ENCODE data around the gene MIS18BP1. TPM values are rescaled to one million over a fixed set of nuclear protein-coding genes. Genes with fewer than 3 reads are reported as not detected.
A peak's percentile ranks its signal among the peaks of the same experiment; 100 is the strongest.

The MIS18BP1 gene
- total RNA-seq, 2 donors from 2014 or later = 8.0 to 18.8 TPM

- H3K9me3 ChIP-seq = no peaks in the 10 kb centered on the region
- intact Hi-C loops (cut with DNase I) = no loop called here
- no peak overlapping the region for H3K4me3 ChIP-seq
- ATAC-seq = peak; percentile 30
- no peak overlapping the region for H3K27ac ChIP-seq
- no peak for DNase-seq
- no peaks in the 10 kb centered on the region for H3K27me3 ChIP-seq
- WGBS, 2 donors = 48 to 56% methylated on average over 4 of the region's 4 CpGs
- no peaks in the 10 kb centered on the region for H3K36me3 ChIP-seq (replicated peaks in 1 of 2; ENCODE audit: insufficient read depth in 1 of 2, low read depth in 2 of 2)
- TF ChIP-seq POLR2A (IDR thresholded peaks at IDR 0.05) (no peak), CTCF (IDR thresholded peaks at IDR 0.05) (peak in 1 of 7 experiments; percentile 10)
- no peaks in the 10 kb centered on the region for H3K4me1 ChIP-seq
Observed at GRCh38 chr14:45262637-45263036, 9.6 kb upstream of the MIS18BP1 start.

- 20 to 38% methylated on average over 2 of the region's 2 CpGs for WGBS, 2 donors
- intact Hi-C loops (cut with DNase I) = no loop called here
Observed at GRCh38 chr14:45261209-45261608, 8.2 kb upstream of the MIS18BP1 start.

GRCh38 chr14:45258805-45259204, 5.8 kb upstream of the MIS18BP1 start:
- H3K4me1 ChIP-seq = peaks cover 5% of the 10 kb centered on the region
- H3K4me3 ChIP-seq = no peak overlapping the region
- no peak for TF ChIP-seq POLR2A (IDR thresholded peaks at IDR 0.05)
- TF ChIP-seq CTCF (IDR thresholded peaks at IDR 0.05) = no peak
- DNase-seq (no peak), ATAC-seq (no peak)
- H3K27me3 ChIP-seq = no peaks in the 10 kb centered on the region
- WGBS, 2 donors = 97 to 100% methylated on average over 3 of the region's 3 CpGs
- H3K36me3 ChIP-seq (replicated peaks in 1 of 2; ENCODE audit: insufficient read depth in 1 of 2, low read depth in 2 of 2) = no peaks in the 10 kb centered on the region
- intact Hi-C loops (cut with DNase I) = no loop called here
- no peaks in the 10 kb centered on the region for H3K9me3 ChIP-seq
- H3K27ac ChIP-seq = no peak overlapping the region

More at GRCh38 chr14:45261209-45261608, 8.2 kb upstream of the MIS18BP1 start:
- ATAC-seq (no peak), DNase-seq (no peak)
- H3K27ac ChIP-seq = no peak overlapping the region
- no peaks in the 10 kb centered on the region for H3K36me3 ChIP-seq (replicated peaks in 1 of 2; ENCODE audit: insufficient read depth in 1 of 2, low read depth in 2 of 2)
- no peaks in the 10 kb centered on the region for H3K4me1 ChIP-seq
- no peak for TF ChIP-seq CTCF (IDR thresholded peaks at IDR 0.05)
- no peak for TF ChIP-seq POLR2A (IDR thresholded peaks at IDR 0.05)
- no peaks in the 10 kb centered on the region for H3K27me3 ChIP-seq
- no peak overlapping the region for H3K4me3 ChIP-seq
- no peaks in the 10 kb centered on the region for H3K9me3 ChIP-seq

- DNase-seq (no peak), ATAC-seq (no peak)
- Histone ChIP-seq H3K27me3 (no peaks in the 10 kb centered on the region), H3K9me3 (no peaks in the 10 kb centered on the region), H3K4me1 (peaks cover 7% of the 10 kb centered on the region), H3K36me3 (replicated peaks in 1 of 2; ENCODE audit: insufficient read depth in 1 of 2, low read depth in 2 of 2) (no peaks in the 10 kb centered on the region), H3K27ac (no peak overlapping the region), H3K4me3 (no peak overlapping the region)
- intact Hi-C loops (cut with DNase I) = no loop called here
- TF ChIP-seq POLR2A (IDR thresholded peaks at IDR 0.05) (no peak), CTCF (IDR thresholded peaks at IDR 0.05) (no peak)
- 66 to 84% methylated on average over 1 of the region's 1 CpG for WGBS, 2 donors
Observed at GRCh38 chr14:45258073-45258472, 5.1 kb upstream of the MIS18BP1 start.

GRCh38 chr14:45254771-45255170, 1.8 kb upstream of the MIS18BP1 start:
- TF ChIP-seq CTCF (IDR thresholded peaks at IDR 0.05) (no peak), POLR2A (IDR thresholded peaks at IDR 0.05) (no peak)
- Histone ChIP-seq H3K4me3 (no peak overlapping the region), H3K27me3 (no peaks in the 10 kb centered on the region), H3K27ac (peak overlapping the region in 1 of 4 donors; percentile 97), H3K9me3 (no peaks in the 10 kb centered on the region), H3K4me1 (peaks cover 19% of the 10 kb centered on the region), H3K36me3 (replicated peaks in 1 of 2; ENCODE audit: insufficient read depth in 1 of 2, low read depth in 2 of 2) (no peaks in the 10 kb centered on the region)
- WGBS, 2 donors = 89 to 91% methylated on average over 4 of the region's 4 CpGs
- intact Hi-C loops (cut with DNase I) = no loop called here
- DNase-seq (no peak), ATAC-seq (no peak)

All from body of pancreas (tissue), 4 donors.